ENCODE measurements around the gene HPCA.

The HPCA gene

GRCh38 chr1:32860566-32860965 is 25.7 kb upstream of the HPCA start:
- no peak for DNase-seq (ENCODE audit: low read depth)
- no peak overlapping the region for H3K4me3 ChIP-seq (ENCODE audit: low read depth, low read length)
- TF ChIP-seq CTCF (IDR thresholded peaks at IDR 0.05; ENCODE audit: control insufficient read depth, extremely low read depth, insufficient read depth) = no peak

GRCh38 chr1:32861904-32862695 is 24.2 kb upstream of the HPCA start:
- no peak for DNase-seq (ENCODE audit: low read depth)
- no peak for TF ChIP-seq CTCF (IDR thresholded peaks at IDR 0.05; ENCODE audit: control insufficient read depth, extremely low read depth, insufficient read depth)
- no peak overlapping the region for H3K4me3 ChIP-seq (ENCODE audit: low read depth, low read length)

- H3K4me3 ChIP-seq (ENCODE audit: low read depth, low read length) = no peak overlapping the region
- no peak for TF ChIP-seq CTCF (IDR thresholded peaks at IDR 0.05; ENCODE audit: control insufficient read depth, extremely low read depth, insufficient read depth)
Observed at GRCh38 chr1:32863218-32863880, 22.9 kb upstream of the HPCA start.

GRCh38 chr1:32863881-32864245 is 22.4 kb upstream of the HPCA start:
- no peak for DNase-seq (ENCODE audit: low read depth)
- TF ChIP-seq CTCF (IDR thresholded peaks at IDR 0.05; ENCODE audit: control insufficient read depth, extremely low read depth, insufficient read depth) = no peak
- H3K4me3 ChIP-seq (ENCODE audit: low read depth, low read length) = no peak overlapping the region

More at GRCh38 chr1:32863218-32863880, 22.9 kb upstream of the HPCA start:
- no peak for DNase-seq (ENCODE audit: low read depth)

- no peak overlapping the region for H3K4me3 ChIP-seq (ENCODE audit: low read depth, low read length)
- no peak for TF ChIP-seq CTCF (IDR thresholded peaks at IDR 0.05; ENCODE audit: control insufficient read depth, extremely low read depth, insufficient read depth)
- DNase-seq (ENCODE audit: low read depth) = no peak
Observed at GRCh38 chr1:32864375-32865019, 21.8 kb upstream of the HPCA start.

GRCh38 chr1:32865639-32866405 is 20.5 kb upstream of the HPCA start:
- no peak for DNase-seq (ENCODE audit: low read depth)
- no peak for TF ChIP-seq CTCF (IDR thresholded peaks at IDR 0.05; ENCODE audit: control insufficient read depth, extremely low read depth, insufficient read depth)
- H3K4me3 ChIP-seq (ENCODE audit: low read depth, low read length) = no peak overlapping the region

All from LNCaP clone FGC (cell line).